NT2/D1 (cell line): ENCODE measurements around the gene IPCEF1.

ENCODE experiments used
- YY1 ChIP-seq: IDR thresholded peaks from 2 replicates; pipeline ENCODE4 v1.6.1; 2011; ENCODE audit not compliant: insufficient read length, insufficient read depth
- ZNF274 ChIP-seq: IDR thresholded peaks from 2 replicates; pipeline ENCODE4 v1.6.1; 2011; ENCODE audit warnings: mild to moderate bottlenecking, low read depth, low read length

DNA sequence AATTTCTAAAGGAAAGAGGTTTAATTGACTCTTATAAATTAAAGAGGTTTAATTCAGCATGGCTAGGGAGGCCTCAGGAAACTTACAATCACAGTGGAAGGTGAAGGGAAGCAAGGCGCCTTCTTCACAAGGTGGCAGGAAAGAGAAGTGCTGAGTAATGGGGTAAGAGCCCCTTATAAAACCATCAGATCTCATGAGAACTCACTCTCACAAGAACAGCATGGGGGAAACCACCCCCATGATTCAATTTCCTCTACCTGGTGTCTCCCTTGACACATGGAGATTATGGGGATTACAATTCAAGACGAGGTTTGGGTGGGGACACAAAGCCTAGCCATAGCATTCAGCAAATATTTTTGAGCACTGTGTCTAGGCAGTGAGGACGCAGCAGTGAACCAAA is 3.9 kb upstream of the IPCEF1 start:
- TF ChIP-seq ZNF274 (no peak), YY1 (no peak)
